HG02763 (cell line): ENCODE measurements around the gene TMEM258.

Experiments
- ATAC-seq: cut with Tn5 transposase; IDR thresholded peaks from one replicate; pipeline ENCODE4 v1.9.1; 2021; ENCODE audit warnings: mild to moderate bottlenecking, moderate library complexity; ENCODE audit not compliant: unreplicated experiment

The TMEM258 gene

GRCh38 chr11:61777234-61778090, 14.9 kb downstream of the TMEM258 start:
- ATAC-seq: no peak

GRCh38 chr11:61776561-61777075, 15.8 kb downstream of the TMEM258 start:
- no peak for ATAC-seq

- no peak for ATAC-seq
Observed at GRCh38 chr11:61775606-61776554, 16.5 kb downstream of the TMEM258 start.

- ATAC-seq: no peak
Observed at GRCh38 chr11:61775106-61775505, 17.3 kb downstream of the TMEM258 start.

GRCh38 chr11:61774411-61774810, 18.0 kb downstream of the TMEM258 start:
- no peak for ATAC-seq

GRCh38 chr11:61773809-61774208, 18.6 kb downstream of the TMEM258 start:
- no peak for ATAC-seq

GRCh38 chr11:61773356-61773755, 19.0 kb downstream of the TMEM258 start:
- ATAC-seq: no peak

- ATAC-seq: no peak
Observed at GRCh38 chr11:61771985-61772455, 20.4 kb downstream of the TMEM258 start.

GRCh38 chr11:61771195-61771894, 21.1 kb downstream of the TMEM258 start:
- no peak for ATAC-seq

GRCh38 chr11:61769946-61770683, 22.3 kb downstream of the TMEM258 start:
- no peak for ATAC-seq

- ATAC-seq: no peak
Observed at GRCh38 chr11:61769169-61769920, 23.1 kb downstream of the TMEM258 start.

GRCh38 chr11:61768376-61769076, 23.9 kb downstream of the TMEM258 start:
- no peak for ATAC-seq

GRCh38 chr11:61766353-61766841, 26.0 kb downstream of the TMEM258 start:
- no peak for ATAC-seq

- no peak for ATAC-seq
Observed at GRCh38 chr11:61765550-61766253, 26.7 kb downstream of the TMEM258 start.

GRCh38 chr11:61764606-61765260, 27.7 kb downstream of the TMEM258 start:
- no peak for ATAC-seq

GRCh38 chr11:61763930-61764605, 28.3 kb downstream of the TMEM258 start:
- ATAC-seq: no peak

- no peak for ATAC-seq
Observed at GRCh38 chr11:61762798-61763197, 29.6 kb downstream of the TMEM258 start.
